VCaP (cell line): ENCODE measurements around the gene C1orf87.

Experiments used
- H3K27ac ChIP-seq: fragments of 450-650 bp; 2 replicates; pipeline ENCODE4 v1.5.1; 2017
- CTCF ChIP-seq: fragments of 450-650 bp; conservative IDR thresholded peaks from 2 replicates; pipeline ENCODE4 v1.5.1; 2017; ENCODE audit warnings: mild to moderate bottlenecking, moderate library complexity

C1orf87 gene

GRCh38 chr1:59985911-59986515, 87.6 kb downstream of the C1orf87 start:
- no peak for TF ChIP-seq CTCF
- no peak overlapping the region for H3K27ac ChIP-seq

- no peak overlapping the region for H3K27ac ChIP-seq
- no peak for TF ChIP-seq CTCF
These were observed 93.9 kb downstream of the C1orf87 start for GRCh38 chr1:59979666-59980065.

GRCh38 chr1:59978511-59978910, 95.1 kb downstream of the C1orf87 start:
- TF ChIP-seq CTCF = no peak
- H3K27ac ChIP-seq = no peak overlapping the region

GRCh38 chr1:59978026-59978425, 95.5 kb downstream of the C1orf87 start:
- H3K27ac ChIP-seq = no peak overlapping the region
- no peak for TF ChIP-seq CTCF

GRCh38 chr1:59977075-59977410, 96.5 kb downstream of the C1orf87 start:
- H3K27ac ChIP-seq = peak overlapping the region; percentile 56
- TF ChIP-seq CTCF = peak; percentile 18

- H3K27ac ChIP-seq = peak overlapping the region; percentile 56
- peak; percentile 91 for TF ChIP-seq CTCF
These were observed 97.1 kb downstream of the C1orf87 start for GRCh38 chr1:59976194-59977074.

- H3K27ac ChIP-seq = no peak overlapping the region
- TF ChIP-seq CTCF = no peak
These were observed 99.9 kb downstream of the C1orf87 start for GRCh38 chr1:59973719-59974118.
